HepG2 (cell line): Measurements from ENCODE around the gene AGAP1. TPM values are rescaled to one million over a fixed set of nuclear protein-coding genes. Genes with fewer than 3 reads are reported as not detected.

ENCODE experiments used
- ATAC-seq: fragments of 200-7000 bp; cut with Tn5 transposase; 3 replicates; pipeline ENCODE4 v1.9.1; 2020; ENCODE audit warnings: mild to moderate bottlenecking, moderate library complexity
- BruUV-seq: library from RNA; stranded (reverse); fragments of 400-500 nt; replicated peaks from 2 replicates; lab custom pipeline; 2021; lab: Mats Ljungman, UMichigan
- CTCF ChIA-PET: fragments of 300-600 bp; formaldehyde crosslinking; extraction: SDS; loops from one replicate; lab custom pipeline; 2021; ENCODE audit warnings: low total read pairs, inconsistent platforms, low intra/inter-chr PET ratio; lab: Yijun Ruan, JAX
- POLR2A ChIA-PET: fragments of 350-600 bp; sonication (Branson Sonifier 250); formaldehyde crosslinking; loops from one replicate; lab custom pipeline; 2020; ENCODE audit warnings: antibody characterized with exemption, inconsistent platforms; lab: Yijun Ruan, JAX
- DNase-seq: peaks from one replicate; pipeline ENCODE4 v3.0.0-alpha.2; 2015; ENCODE audit warnings: low spot score
- FAIRE-seq: peaks from 3 replicates; lab custom pipeline; 2011; peaks lifted over from hg19 to GRCh38; lab: Jason Lieb, UNC
- H2AFZ ChIP-seq: one replicate; pipeline ENCODE4 v1.6.1; 2011; ENCODE audit warnings: low read length, inconsistent platforms
- H3K27ac ChIP-seq: fragments of 300-600 bp; 3 replicates; pipeline ENCODE4 v1.8.0; 2011; ENCODE audit warnings: mixed run types, mild to moderate bottlenecking, mixed read lengths, low read length, inconsistent platforms; ENCODE audit not compliant: insufficient read depth; ENCODE audit errors: extremely low read length
- H3K27me3 ChIP-seq, 2 experiments: fragments of 200-600 bp in 1 of 2; 2 replicates in 1 of 2; 3 replicates in 1 of 2; pipeline versions ENCODE4 v1.6.0 to v1.8.0; 2011; ENCODE audit warnings: low read length in 2 of 2, mild to moderate bottlenecking in 2 of 2, moderate library complexity in 2 of 2, inconsistent platforms in 1 of 2; ENCODE audit not compliant: insufficient read depth in 2 of 2, control insufficient read depth in 1 of 2
- H3K36me3 ChIP-seq, 2 experiments: fragments of 200-600 bp in 1 of 2; replicated peaks in 1 of 2; 2 replicates in 1 of 2; 3 replicates in 1 of 2; pipeline versions ENCODE4 v1.5.1 to v1.8.0; 2011; ENCODE audit warnings: low read length in 2 of 2, inconsistent platforms in 1 of 2; ENCODE audit not compliant: insufficient read depth in 2 of 2, control insufficient read depth in 1 of 2
- H3K4me1 ChIP-seq: 2 replicates; pipeline ENCODE4 v1.5.1; 2012; ENCODE audit warnings: low read length, inconsistent platforms; ENCODE audit not compliant: insufficient read depth
- H3K4me2 ChIP-seq: 2 replicates; pipeline ENCODE4 v1.6.0; 2011; ENCODE audit warnings: low read depth, low read length, inconsistent platforms
- H3K4me3 ChIP-seq, 3 experiments: fragments of 200-600 bp in 1 of 3; sonication (generic), shearing (Covaris generic) in 1 of 3; replicated peaks in 1 of 3; 2 replicates each; pipeline ENCODE4 v1.5.1; 2011 to 2016; ENCODE audit warnings: low read length in 3 of 3, inconsistent platforms in 2 of 3, low read depth in 2 of 3, mild to moderate bottlenecking in 2 of 3, control low read depth in 1 of 3, mixed read lengths in 1 of 3; ENCODE audit not compliant: insufficient read depth in 1 of 3
- H3K79me2 ChIP-seq: one replicate; pipeline ENCODE4 v1.6.1; 2011; ENCODE audit warnings: low read length, inconsistent platforms; ENCODE audit not compliant: insufficient read depth
- H3K9ac ChIP-seq: 2 replicates; pipeline ENCODE4 v1.6.0; 2011; ENCODE audit warnings: mild to moderate bottlenecking, low read depth, low read length, inconsistent platforms; ENCODE audit not compliant: insufficient read depth
- H3K9me3 ChIP-seq: 2 replicates; pipeline ENCODE4 v1.5.1; 2012; ENCODE audit warnings: mild to moderate bottlenecking, low read length
- H4K20me1 ChIP-seq: 2 replicates; pipeline ENCODE4 v1.6.0; 2011; ENCODE audit warnings: inconsistent platforms, mild to moderate bottlenecking, low read length, moderate library complexity; ENCODE audit not compliant: insufficient read depth
- ATAD3A ChIP-seq: sonication (generic); formaldehyde crosslinking; IDR thresholded peaks from 2 replicates; pipeline ENCODE4 v1.4.0; 2020; ENCODE audit warnings: missing genetic modification reagents
- CBFB ChIP-seq: sonication (generic); formaldehyde crosslinking; IDR thresholded peaks from 2 replicates; pipeline ENCODE4 v1.4.0; 2020; ENCODE audit warnings: missing genetic modification reagents
- FOXK1 ChIP-seq: sonication (generic); formaldehyde crosslinking; IDR thresholded peaks from 2 replicates; pipeline ENCODE4 v1.4.0; 2020; ENCODE audit warnings: low read depth, missing genetic modification reagents, borderline replicate concordance
- JUNB ChIP-seq: sonication (generic); formaldehyde crosslinking; IDR thresholded peaks from 2 replicates; pipeline ENCODE4 v1.8.0; 2022; ENCODE audit warnings: missing genetic modification reagents, mild to moderate bottlenecking, borderline replicate concordance
- MAFG ChIP-seq: sonication (generic); formaldehyde crosslinking; IDR thresholded peaks from 2 replicates; pipeline ENCODE4 v1.5.1; 2020; ENCODE audit warnings: mild to moderate bottlenecking, missing genetic modification reagents
- MNT ChIP-seq: fragments of 450-650 bp; IDR thresholded peaks from 2 replicates; pipeline ENCODE4 v1.6.1; 2016
- NBN ChIP-seq: fragments of 450-650 bp; conservative IDR thresholded peaks from 2 replicates; pipeline ENCODE4 v1.6.1; 2017
- NRL ChIP-seq: sonication (generic); formaldehyde crosslinking; IDR thresholded peaks from 2 replicates; pipeline ENCODE4 v1.5.0; 2020; ENCODE audit warnings: missing genetic modification reagents, mild to moderate bottlenecking, moderate library complexity, borderline replicate concordance
- RARG ChIP-seq: sonication (generic); formaldehyde crosslinking; IDR thresholded peaks from 2 replicates; pipeline ENCODE4 v1.4.0; 2020; ENCODE audit warnings: low read depth, mild to moderate bottlenecking, missing genetic modification reagents
- TOPORS ChIP-seq: sonication (generic); formaldehyde crosslinking; IDR thresholded peaks from 2 replicates; pipeline ENCODE4 v1.8.0; 2023; ENCODE audit warnings: mild to moderate bottlenecking, missing genetic modification reagents
- XRCC5 ChIP-seq: fragments of 200-400 bp; formaldehyde crosslinking; optimal IDR thresholded peaks from 2 replicates; pipeline ENCODE3; 2017; ENCODE audit warnings: mild to moderate bottlenecking, low read length
- YY1 ChIP-seq: IDR thresholded peaks from 2 replicates; pipeline ENCODE4 v1.6.1; 2011; ENCODE audit warnings: low read length, low read depth, moderate library complexity, mild to moderate bottlenecking; ENCODE audit not compliant: insufficient read depth, insufficient replicate concordance
- ZC3H4 ChIP-seq: sonication (generic); formaldehyde crosslinking; IDR thresholded peaks from 2 replicates; pipeline ENCODE4 v1.4.0; 2020; ENCODE audit warnings: missing genetic modification reagents, borderline replicate concordance
- ZNF350 ChIP-seq: sonication (generic); formaldehyde crosslinking; IDR thresholded peaks from 2 replicates; pipeline ENCODE4 v1.4.0; 2020; ENCODE audit warnings: mild to moderate bottlenecking, low read depth, missing genetic modification reagents, borderline replicate concordance
- ZNF430 ChIP-seq: sonication (generic); formaldehyde crosslinking; IDR thresholded peaks from 2 replicates; pipeline ENCODE4 v1.9.0; 2021; ENCODE audit warnings: mild to moderate bottlenecking, missing genetic modification reagents
- ZNF7 ChIP-seq: IDR thresholded peaks from 2 replicates; pipeline ENCODE4 v1.6.1; 2016; ENCODE audit warnings: missing biosample characterization, missing genetic modification reagents
- ZNF784 ChIP-seq: sonication (generic); formaldehyde crosslinking; IDR thresholded peaks from 2 replicates; pipeline ENCODE4 v1.5.1; 2020; ENCODE audit warnings: missing genetic modification reagents, mild to moderate bottlenecking, borderline replicate concordance
- whole genome bisulfite sequencing: methylation state at CpG from one replicate; pipeline ENCODE4 v1.1.6; 2017; ENCODE audit warnings: low lambda C conversion rate; 5-methylcytosine and 5-hydroxymethylcytosine counted together
- in situ Hi-C: cut with HindIII; loops from 2 replicates; pipeline ENCODE4 v1.10.0; 2017; ENCODE audit warnings: low pct_unique_long_range_greater_than_20kb; ENCODE audit not compliant: extremely low pct_ligation_motif_present
- intact Hi-C: fragments of 100-400 bp; cut with micrococcal nuclease; formaldehyde crosslinking; loops from one replicate; pipeline ENCODE4 v1.10.0; 2022; ENCODE audit not compliant: unreplicated experiment
- polyA plus RNA-seq, 8 experiments: library from polyadenylated mRNA; depleted of rRNA in 3 of 8; stranded (reverse) in 7 of 8; unstranded in 1 of 8; fragments of >200 nt; fragmentation: Illumina TruSeq in 4 of 8; extraction: Trizol in 4 of 8; gene quantifications; 2 replicates each; pipeline versions ENCODE4 v1.2.1 to v1.2.3, GENCODE V29; 2011 to 2016; ENCODE audit warnings: low read depth in 4 of 8, missing spikeins in 1 of 8, mixed read lengths in 1 of 8; ENCODE audit not compliant: insufficient read depth in 1 of 8
- total RNA-seq, 5 experiments: library from RNA; depleted of rRNA; stranded (reverse); fragments of >200 nt; fragmentation: Illumina TruSeq; extraction: Trizol; gene quantifications; 2 replicates each; pipeline ENCODE4 v1.2.3, GENCODE V29; 2016; ENCODE audit warnings: low read depth in 1 of 5

The AGAP1 gene
- total and polyA plus RNA-seq, 2 of the 13 experiments (the other 11 are each of a cell fraction or from before 2014, with no cell fraction given) = 21.2 to 32.7 TPM

- 96% methylated on average over 8 of the region's 9 CpGs for WGBS
- Histone ChIP-seq H3K9me3 (no peaks in the 10 kb centered on the region), H3K4me3 (no peak overlapping the region), H3K36me3 (peaks cover 3 to 6% of the 10 kb centered on the region in 2 experiments; a peak in 3 of 5 replicates), H3K4me2 (no peak overlapping the region), H2AFZ (no peak overlapping the region), H3K79me2 (no peaks in the 10 kb centered on the region)
- BruUV-seq = no TSS peak
- FAIRE-seq = no peak
- DNase-seq = no peak
- intact Hi-C loops = no loop called here
- CTCF ChIA-PET = no interaction called here
- TF ChIP-seq NBN (no peak), ZNF7 (no peak), ZNF430 (no peak), YY1 (no peak), ZNF784 (CRISPR knock-in tag) (no peak), RARG (CRISPR knock-in tag) (no peak), NRL (CRISPR knock-in tag) (0 out of 2 replicates have a peak, but pooled peaks have one; percentile 24)
- TF ChIP-seq, all 625 proteins: peak for 1
- H3K27ac ChIP-seq = no peak overlapping the region
- H3K4me1 ChIP-seq = no peaks in the 10 kb centered on the region
- POLR2A ChIA-PET = no interaction called here
- in situ Hi-C loops = no loop called here
- H3K9ac ChIP-seq = no peak overlapping the region
- no peak for ATAC-seq
- no peaks in the 10 kb centered on the region; the same call in 1 of the 2 replicates for H4K20me1 ChIP-seq
- H3K27me3 ChIP-seq = no peaks in the 10 kb centered on the region
Measured at GRCh38 chr2:235854276-235854675, 360.4 kb downstream of the AGAP1 start.

GRCh38 chr2:235855011-235855410 is 361.2 kb downstream of the AGAP1 start:
- in situ Hi-C loops = no loop called here
- H3K9me3 ChIP-seq = no peaks in the 10 kb centered on the region
- H3K79me2 ChIP-seq = no peaks in the 10 kb centered on the region
- H3K36me3 ChIP-seq = peaks cover 3 to 6% of the 10 kb centered on the region in 2 experiments; a peak in 3 of 5 replicates
- H3K27ac ChIP-seq = no peak overlapping the region
- CTCF ChIA-PET = no interaction called here
- no peak for ATAC-seq
- H3K4me3 ChIP-seq = no peak overlapping the region
- POLR2A ChIA-PET = no interaction called here
- H4K20me1 ChIP-seq = no peaks in the 10 kb centered on the region
- WGBS = 98% methylated on average over 7 of the region's 7 CpGs
- H2AFZ ChIP-seq = no peak overlapping the region
- intact Hi-C loops = no loop called here
- no peaks in the 10 kb centered on the region for H3K4me1 ChIP-seq
- no peaks in the 10 kb centered on the region for H3K27me3 ChIP-seq
- FAIRE-seq = no peak
- DNase-seq = no peak
- H3K4me2 ChIP-seq = no peak overlapping the region
- no TSS peak for BruUV-seq
- H3K9ac ChIP-seq = no peak overlapping the region
- TF ChIP-seq MNT (no peak), FOXK1 (CRISPR knock-in tag) (no peak), CBFB (no peak), ZC3H4 (no peak), ATAD3A (no peak), MAFG (CRISPR knock-in tag) (no peak), TOPORS (no peak), JUNB (CRISPR knock-in tag) (no peak), ZNF350 (CRISPR knock-in tag) (no peak), XRCC5 (no peak)
